NCI-H1048 (cell line): ENCODE data around the gene SNCG.
"Not testable (repeated sequence)": the region's sequence is repeated elsewhere in the genome, so short reads cannot be mapped to it uniquely, and the experiment has no call there.

Experiments used
- DNase-seq: peaks from one replicate; lab custom pipeline; 2025; lab: John Stamatoyannopoulos, UW

SNCG gene

DNA sequence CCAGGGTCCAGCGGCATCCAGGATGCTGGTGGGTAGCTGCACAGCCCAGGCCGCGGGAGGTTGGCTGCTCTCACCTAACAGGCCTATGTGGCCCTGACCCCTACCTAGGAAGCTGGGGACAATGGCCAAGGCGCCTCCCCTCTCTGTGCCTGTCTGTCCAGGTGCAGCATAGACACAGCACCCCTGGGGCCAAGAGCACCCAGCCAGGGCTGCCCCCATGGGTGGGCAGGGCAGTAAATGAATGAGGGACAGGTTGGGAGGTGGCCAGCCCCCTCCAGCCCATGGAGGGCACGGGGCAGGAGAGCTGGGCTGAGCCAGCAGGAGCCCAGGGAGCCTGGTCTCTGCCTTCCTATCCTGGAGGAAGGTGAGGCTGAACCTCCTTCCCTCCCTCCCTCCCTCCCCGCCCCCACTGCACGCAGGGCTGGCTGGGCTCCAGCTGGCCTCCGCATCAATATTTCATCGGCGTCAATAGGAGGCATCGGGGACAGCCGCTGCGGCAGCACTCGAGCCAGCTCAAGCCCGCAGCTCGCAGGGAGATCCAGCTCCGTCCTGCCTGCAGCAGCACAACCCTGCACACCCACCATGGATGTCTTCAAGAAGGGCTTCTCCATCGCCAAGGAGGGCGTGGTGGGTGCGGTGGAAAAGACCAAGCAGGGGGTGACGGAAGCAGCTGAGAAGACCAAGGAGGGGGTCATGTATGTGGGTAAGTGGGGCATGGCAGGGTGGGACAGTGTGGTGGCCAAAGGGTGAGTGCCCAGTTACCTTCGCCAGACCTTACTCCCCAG, at the start of gene SNCG:
SNCG (plus strand) TSS at position 484 of the 785 bp plus-strand sequence; CDS start at position 583, 99 bp downstream.
- no peak for DNase-seq

DNA sequence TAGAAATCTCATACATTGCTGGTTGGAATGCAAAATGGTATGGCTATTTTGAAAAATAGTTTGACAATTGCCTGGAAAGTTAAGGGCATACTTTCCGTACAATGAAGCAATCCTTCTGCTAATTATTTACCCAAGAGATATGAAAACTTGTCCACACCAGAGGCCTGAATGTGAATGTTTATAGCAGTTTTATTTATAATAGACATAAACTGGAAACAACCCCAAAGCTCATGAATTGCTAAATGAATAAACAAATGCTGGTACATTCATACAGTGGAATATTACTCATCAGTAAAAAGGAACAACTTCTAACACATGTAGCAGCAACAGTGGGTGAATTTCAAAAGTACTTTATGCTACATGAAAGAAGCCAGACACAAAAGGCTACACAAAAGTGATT, 43.7 kb upstream of the SNCG start:
- DNase-seq: no peak

DNA sequence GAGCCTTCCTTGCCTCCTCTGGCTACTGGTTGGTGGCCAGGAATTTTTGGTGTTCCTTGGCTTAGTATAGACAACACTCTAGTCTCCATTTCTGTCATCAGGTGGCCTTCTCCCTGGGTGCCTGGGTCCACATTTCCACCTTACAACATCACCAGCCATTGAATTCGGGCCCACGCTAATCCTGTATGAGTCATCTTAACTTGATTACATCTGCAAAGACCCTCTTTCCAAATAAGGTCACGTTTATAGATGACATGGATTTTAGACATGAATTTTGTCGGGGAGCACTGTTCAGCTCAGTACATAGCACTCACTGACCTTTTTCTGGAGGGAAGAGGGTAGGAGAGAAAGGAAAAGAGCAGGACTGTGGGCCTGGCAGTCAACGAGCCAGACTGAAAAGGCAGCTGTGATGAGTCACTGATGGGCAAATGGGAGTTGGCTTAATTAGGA, 40.4 kb upstream of the SNCG start:
- no peak for DNase-seq

DNA sequence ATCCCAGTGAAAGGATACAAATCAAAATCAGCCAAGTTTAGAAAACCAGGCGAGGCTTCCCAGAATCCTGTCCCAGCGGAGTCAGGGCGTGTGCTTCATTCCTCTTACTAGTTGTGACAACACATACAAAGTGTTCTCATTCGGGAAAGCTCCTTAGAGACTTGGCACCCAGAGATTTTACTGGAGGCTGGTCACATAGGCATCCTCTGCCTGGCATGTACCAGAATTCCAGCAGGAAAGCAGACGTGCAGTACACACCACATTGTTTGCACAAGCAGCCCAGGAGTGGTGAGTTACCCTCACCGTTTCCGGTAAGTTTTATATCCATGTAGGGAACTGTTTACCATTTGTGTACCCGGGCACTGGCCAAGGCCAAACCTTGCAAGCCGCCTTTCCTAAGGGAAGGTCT, 35.8 kb upstream of the SNCG start:
- no peak for DNase-seq

DNA sequence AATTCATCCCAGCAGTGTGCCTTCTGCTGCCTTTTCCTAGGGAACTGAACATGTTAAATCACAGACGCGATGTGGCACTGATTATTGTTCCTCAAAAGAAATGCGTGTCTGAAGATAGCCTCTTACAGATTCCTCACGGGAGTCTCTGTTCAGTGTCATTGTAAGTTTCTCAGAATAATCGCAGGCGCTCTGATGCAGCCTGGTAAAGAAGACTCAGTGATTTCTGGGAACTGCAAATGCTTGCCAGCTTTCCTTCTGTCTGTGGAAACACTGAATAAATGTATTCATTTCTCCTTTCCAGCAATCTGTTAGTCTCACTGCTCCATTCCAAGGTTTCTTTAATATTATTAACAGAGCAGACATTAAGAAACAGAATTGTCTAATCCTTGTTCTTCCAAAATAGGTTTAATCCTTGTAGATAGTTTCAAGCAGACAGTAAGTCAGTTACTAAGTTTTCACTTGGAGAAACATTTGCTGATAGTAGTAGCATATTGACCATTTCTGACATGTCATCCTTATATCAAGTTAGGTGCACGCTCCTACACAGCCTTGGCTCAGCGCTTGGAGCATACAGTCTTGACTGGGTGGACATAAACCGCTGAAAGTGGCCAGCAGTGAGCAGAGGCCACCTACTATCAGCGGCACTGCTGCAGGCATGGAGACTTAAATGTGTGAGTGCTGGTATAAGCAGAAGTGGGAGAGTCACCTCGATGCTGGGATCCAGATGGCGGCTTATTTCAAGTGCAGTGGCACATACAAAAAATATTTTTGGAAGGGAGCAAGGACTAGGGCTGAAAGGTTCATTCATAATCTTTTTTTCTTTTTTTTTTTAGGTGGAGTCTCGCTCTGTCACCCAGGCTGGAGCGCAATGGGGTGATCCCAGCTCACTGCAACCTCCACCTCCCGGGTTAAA, 28.7 kb upstream of the SNCG start:
- DNase-seq: no peak

DNA sequence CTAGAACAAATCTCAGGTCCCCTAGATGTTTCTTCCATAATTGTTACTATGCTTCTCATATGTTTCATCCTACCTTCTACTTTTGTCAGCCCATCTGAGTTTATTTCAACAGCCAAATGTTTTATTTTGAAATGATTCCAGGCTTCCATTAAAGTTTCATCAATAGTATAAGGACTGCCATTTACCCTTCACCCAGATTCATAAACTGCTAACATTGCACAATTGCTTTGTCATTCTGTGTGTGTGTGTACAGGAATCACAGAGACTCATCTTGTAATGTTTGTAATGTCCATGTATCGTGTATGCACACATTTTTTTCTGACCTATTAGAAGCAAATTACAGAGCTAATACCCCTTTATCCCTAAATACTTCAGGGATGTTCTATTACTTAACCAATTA, 26.5 kb upstream of the SNCG start:
- DNase-seq: no peak

DNA sequence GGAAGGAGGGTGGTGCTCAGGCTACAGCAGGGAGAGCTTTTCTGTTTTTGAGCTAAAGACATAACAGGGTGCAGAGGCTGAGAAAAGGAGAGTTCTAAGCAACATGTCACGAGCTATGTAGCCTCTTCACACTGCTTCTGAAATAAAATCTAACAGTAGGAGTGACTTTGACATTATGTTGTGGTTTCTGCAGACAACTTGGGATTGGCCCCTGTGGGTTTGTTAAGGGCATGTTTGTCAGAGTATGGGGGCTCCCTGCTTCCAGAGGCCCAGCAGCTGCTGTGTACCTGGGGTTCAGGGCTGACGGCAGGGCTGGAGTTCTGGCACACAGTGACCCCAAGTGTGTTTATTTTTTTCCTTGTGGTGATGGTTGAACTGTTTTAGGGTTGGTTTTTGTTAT, 25.7 kb upstream of the SNCG start:
- DNase-seq: no peak

DNA sequence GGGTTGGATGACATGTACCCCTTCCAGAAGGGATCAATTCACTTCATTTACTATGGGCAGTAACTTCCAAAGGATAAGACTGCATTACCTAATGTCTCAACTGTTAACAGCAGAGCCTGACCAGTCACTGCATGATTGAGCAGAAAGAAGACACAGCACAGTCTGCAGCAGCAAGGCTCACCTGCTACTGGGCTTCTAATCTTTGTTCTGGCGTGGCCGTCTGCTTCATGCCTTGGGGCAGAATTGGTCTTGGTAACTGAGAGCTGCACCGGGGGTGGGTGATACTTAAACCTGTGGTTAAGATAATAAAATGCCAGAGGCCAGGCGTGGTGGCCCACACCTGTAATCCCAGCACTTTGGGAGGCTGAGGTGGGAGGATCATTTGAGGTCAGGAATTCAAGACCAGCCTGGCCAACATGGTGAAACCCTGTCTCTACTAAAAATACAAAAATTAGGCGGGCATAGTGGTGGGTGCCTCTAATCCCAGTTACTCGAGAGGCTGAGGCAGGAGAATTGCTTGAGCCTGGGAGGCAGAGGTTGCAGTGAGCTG, 24.2 kb upstream of the SNCG start:
- DNase-seq: not testable (repeated sequence)

DNA sequence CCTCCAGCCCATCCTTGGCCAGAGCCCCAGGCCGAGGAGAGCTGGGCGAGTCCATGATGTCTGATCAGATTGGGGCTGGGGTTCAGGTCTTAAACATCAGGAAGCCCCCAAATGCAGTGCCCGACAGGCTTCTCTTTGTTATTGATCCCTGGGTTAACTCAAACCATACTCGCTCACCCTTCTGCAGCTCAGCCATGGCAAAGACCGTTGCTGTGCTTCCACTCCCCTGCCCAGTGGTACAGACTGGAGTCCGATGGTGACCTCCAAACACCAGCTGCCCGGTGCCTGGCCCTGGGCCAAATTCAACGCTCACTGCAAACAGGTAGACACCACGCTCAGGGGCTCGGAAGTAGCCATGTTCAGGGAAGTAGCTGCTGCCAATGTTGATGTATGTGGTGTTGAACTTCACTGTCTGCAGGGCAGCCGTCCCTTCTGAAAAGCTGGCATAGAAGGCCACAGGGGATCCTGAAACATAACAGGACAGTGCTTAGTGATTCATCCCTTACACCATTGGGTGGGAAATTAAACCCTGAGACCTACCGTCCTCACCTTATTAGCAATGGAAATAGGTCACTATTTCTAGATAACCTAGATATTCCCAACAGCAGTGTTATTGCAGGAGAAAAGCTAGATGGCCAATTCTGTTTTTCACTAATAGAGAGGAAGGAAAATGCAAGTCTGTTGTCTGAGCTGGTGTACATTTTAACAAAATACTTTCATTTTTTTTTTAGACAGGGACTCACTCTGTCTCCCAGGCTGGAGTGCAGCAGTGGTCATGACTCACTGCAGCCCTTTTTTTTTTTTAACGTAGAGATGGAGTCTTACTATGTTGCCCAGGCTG, 21.5 kb upstream of the SNCG start:
- DNase-seq: no peak

DNA sequence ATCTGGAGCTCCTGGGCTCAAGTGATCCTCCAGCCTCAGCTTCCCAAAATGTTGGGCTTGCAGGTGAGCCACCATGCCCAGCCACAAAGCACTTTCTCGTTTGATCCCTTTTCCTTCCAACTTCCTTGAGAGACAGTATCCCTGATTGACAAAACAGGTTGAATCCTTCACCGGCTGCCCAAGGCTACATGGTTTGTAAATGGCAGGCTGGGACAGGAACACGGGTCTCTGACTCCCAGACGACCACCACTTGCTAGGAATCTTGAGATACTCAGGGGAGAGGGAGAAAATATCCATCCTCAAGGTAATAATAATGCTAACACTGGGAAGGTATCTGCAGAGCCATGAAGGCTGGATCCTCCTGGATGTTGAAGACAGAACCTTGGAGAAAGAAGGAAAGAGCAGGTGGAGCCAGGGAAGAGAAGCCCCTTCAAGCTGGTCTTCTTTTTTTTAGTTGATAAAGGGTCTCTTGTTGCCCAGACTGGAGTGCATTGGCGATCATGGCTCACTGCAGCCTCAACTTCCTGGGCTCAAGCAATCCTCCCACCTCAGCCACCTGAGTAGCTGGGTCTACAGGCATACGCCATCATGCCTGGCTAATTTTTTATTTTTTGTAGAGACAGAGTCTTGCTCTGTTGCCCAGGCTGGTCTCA, 20.8 kb upstream of the SNCG start:
- DNase-seq: no peak

DNA sequence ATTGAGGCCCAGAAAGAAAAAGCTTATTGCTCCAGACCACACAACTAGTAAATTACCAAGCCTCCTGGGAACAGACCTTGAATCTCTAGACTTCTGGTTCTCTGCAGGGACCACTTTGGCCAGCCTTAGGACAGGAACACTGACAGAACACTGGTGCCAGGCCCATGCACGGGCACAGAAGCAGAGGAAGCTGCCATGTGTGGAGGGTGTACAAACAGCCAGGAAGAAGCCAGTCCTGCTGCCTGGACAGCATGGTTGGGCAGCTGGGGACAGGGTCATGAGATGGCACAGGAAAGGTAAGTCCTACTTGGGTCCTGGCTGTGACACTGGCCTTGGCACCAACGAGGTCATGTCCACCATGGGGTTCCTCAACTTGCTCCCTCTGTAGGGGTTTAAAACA, 20.1 kb upstream of the SNCG start:
- no peak for DNase-seq

DNA sequence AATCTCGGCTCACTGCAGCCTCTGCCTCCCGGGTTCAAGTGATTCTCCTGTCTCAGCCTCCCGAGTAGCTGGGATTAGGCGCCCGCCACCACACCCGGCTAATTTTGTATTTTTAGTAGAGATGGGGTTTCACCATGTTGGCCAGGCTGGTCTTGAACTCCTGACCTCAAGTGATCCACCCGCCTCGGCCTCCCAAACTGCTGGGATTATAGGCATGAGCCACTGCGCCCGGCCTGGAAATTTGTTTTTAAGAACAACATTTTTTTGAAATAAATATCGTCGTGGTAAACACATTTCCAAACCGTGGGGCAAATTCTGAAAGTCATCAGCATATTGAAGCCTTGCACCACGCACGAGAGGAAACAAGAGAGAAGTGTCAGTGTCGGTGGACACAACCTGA, 18.3 kb upstream of the SNCG start:
- not testable (repeated sequence) for DNase-seq

DNA sequence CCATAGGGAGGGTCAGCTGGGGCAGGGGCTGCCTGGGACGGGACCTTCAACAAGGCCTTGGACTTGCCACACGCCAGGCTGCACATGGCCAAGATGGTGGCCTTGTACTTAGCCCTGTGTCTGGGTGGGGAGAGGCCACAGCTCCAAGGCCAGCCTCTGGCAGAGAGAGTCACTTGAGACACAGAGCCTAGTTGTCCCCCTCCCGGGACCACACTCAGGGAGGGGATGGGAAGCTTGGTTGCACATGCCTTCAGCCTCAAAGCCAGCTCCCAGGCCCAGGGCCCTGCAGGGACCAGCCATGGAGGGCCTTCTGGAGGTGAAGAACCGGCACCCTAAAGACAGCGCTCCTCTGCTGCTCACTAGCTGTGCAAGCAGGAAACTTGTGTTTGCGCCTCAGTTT, 17.7 kb upstream of the SNCG start:
- no peak for DNase-seq

DNA sequence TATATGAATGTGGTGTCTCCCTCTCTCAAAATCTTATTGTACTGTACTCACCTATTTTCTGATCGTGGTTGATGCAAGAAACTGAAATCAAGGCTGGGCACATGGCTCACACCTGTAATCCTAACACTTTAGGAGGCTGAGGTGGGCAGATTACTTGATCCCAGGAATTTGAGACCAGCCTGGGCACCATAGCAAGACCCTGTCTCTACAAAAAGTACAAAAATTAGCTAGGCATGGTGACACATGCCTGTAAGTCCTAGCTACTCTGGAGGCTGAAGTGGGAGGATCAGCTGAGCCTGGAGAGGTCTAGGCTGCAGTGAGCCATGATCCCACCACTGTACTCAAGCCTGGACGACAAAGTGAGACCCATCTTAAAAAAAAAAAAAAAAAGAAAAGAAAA, 17.0 kb upstream of the SNCG start:
- DNase-seq: no peak

DNA sequence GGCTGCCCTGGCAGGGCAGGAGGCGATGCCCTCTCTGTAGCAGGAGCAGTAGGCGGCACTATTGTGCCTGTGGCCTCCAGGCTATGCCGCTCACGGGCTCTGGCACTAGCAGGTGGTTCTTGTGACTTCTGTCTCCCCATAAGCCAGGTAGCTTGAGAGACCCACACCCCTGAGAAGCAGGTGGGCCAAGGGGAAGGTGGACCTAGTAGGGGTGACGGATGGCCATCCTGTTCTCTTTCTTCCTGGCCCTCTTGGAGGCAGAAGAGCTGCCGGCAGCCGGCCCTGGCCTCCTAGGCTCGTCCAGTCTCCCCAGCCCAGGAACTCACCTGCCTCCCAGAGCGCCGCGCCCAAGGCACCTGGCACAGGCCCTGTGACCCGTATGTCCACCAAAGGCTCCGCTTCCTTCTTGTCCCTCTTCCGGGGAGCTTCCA, 16.4 kb upstream of the SNCG start:
- no peak for DNase-seq

DNA sequence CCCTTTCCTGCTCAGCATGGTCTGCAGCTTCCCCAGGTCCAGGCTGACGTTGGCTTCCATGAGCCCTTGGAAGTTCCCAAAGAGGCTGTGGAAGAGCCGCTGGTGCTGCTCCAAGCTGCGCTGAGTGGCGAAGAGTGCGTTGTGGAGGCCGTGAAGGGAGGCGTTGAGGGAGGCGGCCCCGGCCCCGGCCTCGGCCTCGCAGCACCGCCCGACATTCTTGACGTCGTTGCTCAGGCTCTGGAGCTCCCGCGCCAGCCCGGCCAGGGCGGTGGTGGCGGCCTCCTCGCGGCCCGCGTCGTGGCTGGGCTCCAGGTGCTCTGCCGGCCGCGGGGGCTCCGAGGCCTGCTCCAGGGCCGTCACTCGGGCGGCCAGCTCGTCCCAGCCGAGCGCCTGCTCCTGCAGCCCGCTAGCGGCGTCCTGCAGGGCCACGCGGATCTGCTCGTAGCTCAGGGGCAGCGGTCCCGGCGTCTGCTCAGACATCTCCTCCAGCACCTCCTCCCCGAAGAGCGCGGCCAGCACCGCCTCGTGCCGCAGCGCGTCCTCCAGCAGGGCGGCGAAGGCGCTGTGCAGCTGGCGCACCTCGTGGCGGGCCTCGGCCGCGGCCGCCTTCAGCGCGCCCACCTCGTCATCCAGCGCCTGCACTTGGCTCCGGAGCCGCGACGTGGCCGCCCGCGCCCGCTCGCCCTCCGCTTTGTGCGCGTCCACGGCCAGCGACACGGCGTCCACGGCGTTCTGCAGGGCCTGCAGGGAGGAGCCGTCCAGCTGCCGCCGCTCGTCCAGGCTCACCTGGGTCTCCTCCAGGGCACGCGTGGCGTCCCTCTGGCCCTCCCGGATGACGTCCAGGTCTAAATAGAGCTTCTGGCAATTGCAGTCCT, 15.7 kb upstream of the SNCG start:
- no peak for DNase-seq

DNA sequence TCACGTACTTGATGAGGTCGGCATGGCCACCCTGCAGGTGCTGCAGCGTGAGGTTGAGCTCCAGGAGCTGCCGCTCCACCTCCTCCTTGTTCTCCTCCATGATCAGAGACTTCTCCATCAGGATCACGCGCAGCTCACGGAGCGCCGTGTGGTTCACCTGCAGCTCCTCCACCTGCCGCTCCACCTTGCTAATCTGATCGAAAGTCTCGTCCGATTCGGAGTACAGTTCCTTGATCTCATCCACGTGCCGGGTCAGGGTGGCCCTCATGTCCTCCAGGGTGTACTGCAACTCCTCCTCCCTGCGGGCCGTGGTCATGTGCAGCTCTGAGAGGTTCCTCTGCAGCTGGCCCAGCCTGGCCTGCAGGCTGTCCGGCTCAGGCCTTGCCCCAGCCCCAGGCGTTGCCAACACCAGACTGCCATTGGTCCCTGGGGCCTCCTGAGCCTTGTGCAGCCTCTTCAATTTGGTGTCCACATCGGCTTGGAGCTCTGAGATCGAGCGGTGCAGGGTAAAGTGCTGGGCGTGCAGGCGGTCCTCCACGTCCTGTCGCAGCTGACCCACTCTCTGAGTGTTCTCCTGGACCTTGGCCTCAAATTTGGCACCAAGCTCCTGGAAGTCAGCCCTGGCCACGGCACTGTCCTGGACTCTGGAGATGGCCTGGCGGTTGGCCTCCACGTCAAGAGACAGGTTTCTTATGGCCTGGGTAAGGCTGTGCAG, 14.9 kb upstream of the SNCG start:
- no peak for DNase-seq

DNA sequence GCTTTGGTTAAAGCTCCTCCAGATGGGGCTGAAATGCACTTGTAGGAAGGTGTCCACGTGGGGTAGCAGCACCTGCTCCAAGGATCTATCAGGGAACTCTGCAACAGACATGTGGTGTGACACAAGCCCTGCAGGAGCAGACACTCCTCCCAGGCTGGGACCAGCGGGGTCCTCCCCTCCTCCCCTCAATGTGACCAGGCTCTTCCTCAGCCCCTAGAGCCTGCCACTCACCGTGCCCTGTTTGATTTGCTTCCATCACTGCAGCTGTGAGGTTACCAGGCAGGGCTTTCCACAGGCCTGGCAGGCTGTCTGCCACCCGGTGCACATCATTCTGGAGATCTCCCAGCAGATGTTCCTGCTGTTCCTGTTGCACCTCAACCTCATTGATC, 14.4 kb upstream of the SNCG start:
- no peak for DNase-seq

DNA sequence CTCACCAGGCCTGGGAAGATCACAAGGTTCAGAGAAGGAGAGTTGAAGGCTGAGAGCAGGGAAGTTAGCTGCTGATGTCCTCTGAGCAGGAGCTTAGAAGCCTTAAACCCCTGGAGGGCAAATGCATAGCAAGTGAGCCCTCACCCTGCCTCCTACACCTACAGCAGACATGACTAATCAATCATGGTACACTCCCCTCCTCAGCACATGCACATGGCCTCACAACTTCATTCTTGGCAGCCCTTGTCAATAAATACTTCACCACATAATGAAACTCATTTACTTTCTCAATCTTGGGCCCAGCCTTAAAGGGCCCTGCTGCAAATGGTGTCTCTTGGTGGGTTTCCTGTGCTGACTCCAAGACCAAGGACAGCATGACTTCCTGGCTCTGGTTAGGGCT, 13.9 kb upstream of the SNCG start:
- DNase-seq: no peak

DNA sequence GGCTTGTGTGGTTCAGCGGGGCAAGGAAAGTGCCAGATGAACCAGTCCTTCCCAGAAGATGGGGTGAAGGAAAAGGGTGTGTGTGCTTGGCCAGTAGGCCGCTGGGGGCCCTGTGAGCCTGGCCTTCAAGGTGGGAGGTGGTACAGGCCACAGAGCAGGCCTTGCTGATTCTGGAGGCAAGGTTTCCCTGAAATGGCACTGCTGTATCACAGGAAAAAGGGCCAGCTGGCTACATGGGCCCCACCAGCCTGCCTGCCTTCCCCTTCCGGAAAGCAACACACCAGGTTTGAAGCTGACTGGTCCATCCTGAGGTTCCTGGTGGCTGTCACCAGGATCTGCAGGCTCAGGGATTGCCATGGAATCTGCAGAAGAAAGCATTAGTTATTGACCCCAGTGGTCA, 13.5 kb upstream of the SNCG start:
- DNase-seq: no peak
